ENCODE results near the gene ASPSCR1. TPM values are rescaled to one million over a fixed set of nuclear protein-coding genes. Genes with fewer than 3 reads are reported as not detected.

Gene ASPSCR1
- total RNA-seq, 2 donors from 2014 or later = 16.9 to 24.4 TPM

GRCh38 chr17:82064433-82065192, 87.2 kb downstream of the ASPSCR1 start:
- no peak for DNase-seq
- intact Hi-C loops (cut with DNase I) = no loop called here
- ATAC-seq = peak in 1 of 2 donors; percentile 2

GRCh38 chr17:82065193-82065637, 87.8 kb downstream of the ASPSCR1 start:
- intact Hi-C loops (cut with DNase I) = no loop called here
- ATAC-seq = peak; percentile 12 to 36
- DNase-seq = no peak

DNA sequence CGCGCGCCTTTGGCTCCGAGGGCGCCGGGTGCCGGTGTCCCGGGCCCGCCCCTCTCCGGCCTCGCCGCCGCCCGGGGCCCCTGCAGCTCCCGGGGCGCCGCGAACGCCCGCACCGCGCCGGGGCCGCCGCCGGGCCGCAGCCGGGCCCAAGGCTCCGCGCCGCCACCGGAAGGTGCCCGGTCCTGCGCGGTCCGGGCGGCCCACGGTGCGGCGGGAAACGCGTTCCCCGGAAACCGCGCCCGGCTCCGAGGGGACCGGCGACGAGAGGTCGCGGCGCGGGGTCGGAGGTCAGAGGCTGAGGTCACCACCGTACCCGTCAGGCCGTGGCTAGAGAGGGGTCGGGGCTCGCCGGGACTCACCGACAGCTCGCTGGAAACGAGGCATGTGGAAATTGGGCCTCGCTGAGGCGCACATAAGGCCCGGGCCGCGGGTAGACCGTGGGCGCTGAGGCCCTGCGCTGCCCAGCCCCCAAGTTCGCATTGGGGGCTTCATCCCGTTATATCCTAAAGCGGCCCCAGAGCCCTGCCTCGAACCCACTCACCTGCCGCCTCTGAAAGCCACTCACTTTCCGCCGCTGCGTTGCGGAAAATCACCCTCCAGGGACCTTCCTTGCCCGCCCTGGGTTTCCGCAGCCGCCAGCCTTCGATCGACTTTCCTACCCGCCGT, 88.3 kb downstream of the ASPSCR1 start, which contains the start of gene DUS1L:
DUS1L (minus strand) TSS at position 167 of the 666 bp plus-strand sequence. CDS start 745 bp downstream, outside the sequence.
- DNase-seq (peak; percentile 71), ATAC-seq (peak; percentile 80 to 84)
- intact Hi-C loops (cut with DNase I) = no loop called here

Other genes starting within 250 kb of the ASPSCR1 start
- not detected for gene GCGR, start 173.5 kb upstream of the ASPSCR1 start, total RNA-seq
- 10 to 100 TPM; 83.9 to 98.0 TPM for gene MCRIP1, start 144.3 kb upstream of the ASPSCR1 start, total RNA-seq
- gene PPP1R27, start 142.6 kb upstream of the ASPSCR1 start, total RNA-seq = not detected
- gene P4HB, start 117.1 kb upstream of the ASPSCR1 start, total RNA-seq = 100 to 1,000 TPM; 403 to 414 TPM
- gene ARHGDIA, start 106.3 kb upstream of the ASPSCR1 start, total RNA-seq = 100 to 1,000 TPM; 168 to 252 TPM
- gene ALYREF, start 86.0 kb upstream of the ASPSCR1 start, total RNA-seq = 10 to 100 TPM; 33.7 to 45.2 TPM
- 100 to 1,000 TPM; 133 to 155 TPM for gene ANAPC11, start 85.9 kb upstream of the ASPSCR1 start, total RNA-seq
- under 1 TPM; 0.21 to 0.24 TPM for gene NPB, start 75.4 kb upstream of the ASPSCR1 start, total RNA-seq
- 10 to 100 TPM; 21.8 to 22.2 TPM for gene PCYT2, start 66.2 kb upstream of the ASPSCR1 start, total RNA-seq
- gene SIRT7, start 59.5 kb upstream of the ASPSCR1 start, total RNA-seq = 1 to 10 TPM; 8.9 to 9.2 TPM
- 10 to 100 TPM; 20.9 to 25.1 TPM for gene MAFG, start 49.9 kb upstream of the ASPSCR1 start, total RNA-seq
- gene PYCR1, start 40.3 kb upstream of the ASPSCR1 start, total RNA-seq = 10 to 100 TPM in 1 of 2 donors, 1 to 10 TPM in 1; 9.6 to 10.5 TPM
- gene MYADML2, start 30.4 kb upstream of the ASPSCR1 start, total RNA-seq = under 1 TPM in 1 of 2 donors, not detected in 1; 0.50 TPM
- not detected for gene NOTUM, start 16.4 kb upstream of the ASPSCR1 start, total RNA-seq
- 10 to 100 TPM; 27.2 to 37.2 TPM for gene CENPX, start 45.2 kb downstream of the ASPSCR1 start, total RNA-seq
- 1 to 10 TPM; 3.7 to 7.9 TPM for gene LRRC45, start 45.7 kb downstream of the ASPSCR1 start, total RNA-seq
- gene RAC3, start 54.0 kb downstream of the ASPSCR1 start, total RNA-seq = 1 to 10 TPM; 3.8 to 4.2 TPM
- 100 to 1,000 TPM; 132 to 161 TPM for gene DCXR, start 60.1 kb downstream of the ASPSCR1 start, total RNA-seq
- 10 to 100 TPM; 16.4 to 22.4 TPM for gene RFNG, start 74.2 kb downstream of the ASPSCR1 start, total RNA-seq
- gene GPS1, start 74.3 kb downstream of the ASPSCR1 start, total RNA-seq = 10 to 100 TPM; 72.2 to 79.3 TPM
- 10 to 100 TPM; 59.2 to 65.4 TPM for gene DUS1L, start 88.2 kb downstream of the ASPSCR1 start, total RNA-seq
- gene FASN, start 120.6 kb downstream of the ASPSCR1 start, total RNA-seq = 100 to 1,000 TPM; 220 to 646 TPM
- 10 to 100 TPM; 11.9 to 17.2 TPM for gene CCDC57, start 235.2 kb downstream of the ASPSCR1 start, total RNA-seq